ENCODE data around the gene TMEM200B.
"Not testable (repeated sequence)": the region's sequence is repeated elsewhere in the genome, so short reads cannot be mapped to it uniquely, and the experiment has no call there.

The TMEM200B gene

DNA sequence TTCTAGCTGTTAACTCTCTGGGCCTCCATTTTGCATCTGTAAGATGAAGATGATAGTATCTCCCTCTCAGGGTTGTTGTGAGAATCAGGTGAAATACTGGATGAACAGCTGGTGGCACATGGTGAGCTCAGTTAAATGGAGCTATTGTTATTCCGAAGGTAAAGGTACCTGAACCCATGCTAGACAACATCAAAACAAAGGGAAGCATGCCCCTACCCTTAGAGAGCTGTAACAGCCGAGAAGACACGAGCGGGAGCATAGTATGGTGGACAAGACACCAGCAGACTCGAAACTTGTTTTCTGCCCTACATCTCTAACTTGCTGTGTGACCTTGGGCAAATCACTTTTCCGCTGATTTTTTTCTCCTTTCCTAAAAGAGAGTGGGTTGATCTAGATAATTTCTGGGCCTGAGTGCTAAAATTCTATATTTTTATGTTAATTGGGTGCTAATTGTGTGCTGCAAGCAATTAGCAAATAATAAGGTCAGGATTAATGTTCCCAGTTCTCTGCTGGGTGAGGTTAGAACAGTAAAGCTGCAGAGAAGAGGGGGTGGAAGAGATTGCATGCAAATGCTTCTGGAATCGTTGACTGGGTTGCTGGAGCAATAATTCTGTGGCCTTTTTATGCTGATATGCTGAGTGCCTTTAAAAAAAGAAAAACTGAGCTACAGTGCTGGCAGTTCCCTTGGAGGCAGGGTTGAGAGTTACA, 10.8 kb downstream of the TMEM200B start:
- no peak for DNase-seq (ENCODE audit: low read depth in 1 of 2, low spot score in 1 of 2)

DNA sequence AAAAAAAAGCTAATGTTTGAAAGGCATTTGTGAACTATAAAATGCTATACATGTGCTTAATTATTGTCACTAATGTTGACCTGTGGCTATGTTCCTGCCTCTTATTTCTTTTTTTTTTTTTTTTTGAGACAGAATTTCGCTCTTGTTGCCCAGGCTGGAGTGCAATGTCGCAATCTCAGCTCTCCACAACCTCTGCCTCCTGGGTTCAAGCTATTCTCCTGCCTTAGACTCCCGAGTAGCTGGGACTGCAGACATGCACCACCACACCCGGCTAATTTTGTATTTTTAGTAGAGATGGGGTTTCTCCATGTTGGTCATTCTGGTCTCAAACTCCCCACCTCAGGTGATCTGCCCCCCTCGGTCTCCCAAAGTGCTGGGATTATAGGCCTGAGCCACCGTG, 15.7 kb downstream of the TMEM200B start:
- DNase-seq (ENCODE audit: low read depth in 1 of 2, low spot score in 1 of 2): not testable (repeated sequence)

DNA sequence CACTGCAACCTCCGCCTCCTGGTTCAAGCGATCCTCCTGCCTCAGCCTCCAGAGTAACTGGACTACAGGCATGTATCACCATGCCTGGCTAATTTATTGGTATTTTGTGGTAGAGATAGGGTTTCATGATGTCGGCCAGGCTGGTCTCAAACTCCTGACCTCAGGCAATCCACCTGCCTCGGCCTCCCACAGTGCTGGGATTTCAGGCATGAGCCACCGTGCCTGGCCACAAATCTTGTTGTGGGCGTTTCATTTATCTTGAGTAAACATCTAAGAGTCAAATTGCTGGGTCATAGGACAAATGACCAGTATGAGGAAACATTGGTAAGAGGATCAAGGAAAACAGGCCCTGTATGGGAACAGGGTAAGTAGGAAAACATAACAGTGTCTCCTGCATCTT, 17.9 kb downstream of the TMEM200B start:
- no peak for DNase-seq (ENCODE audit: low read depth in 1 of 2, low spot score in 1 of 2)

DNA sequence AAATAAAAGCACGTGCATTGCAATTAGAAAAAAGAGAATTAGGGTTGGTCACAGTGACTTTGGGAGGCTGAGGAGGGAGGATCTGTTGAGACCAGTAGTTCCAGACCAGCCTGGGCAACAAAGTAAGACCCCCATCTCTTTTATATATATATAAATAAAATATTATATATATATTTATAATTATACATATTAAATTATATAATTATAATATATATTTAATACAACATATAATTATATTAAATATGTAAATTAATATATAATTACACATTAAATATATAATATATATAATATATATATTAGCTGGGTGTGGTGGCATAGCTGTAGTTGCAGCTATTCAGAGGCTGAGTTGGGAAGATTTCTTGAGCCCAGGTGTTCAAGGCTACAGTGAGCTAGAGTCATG, 23.2 kb downstream of the TMEM200B start:
- no peak for DNase-seq (ENCODE audit: low read depth in 1 of 2, low spot score in 1 of 2)

DNA sequence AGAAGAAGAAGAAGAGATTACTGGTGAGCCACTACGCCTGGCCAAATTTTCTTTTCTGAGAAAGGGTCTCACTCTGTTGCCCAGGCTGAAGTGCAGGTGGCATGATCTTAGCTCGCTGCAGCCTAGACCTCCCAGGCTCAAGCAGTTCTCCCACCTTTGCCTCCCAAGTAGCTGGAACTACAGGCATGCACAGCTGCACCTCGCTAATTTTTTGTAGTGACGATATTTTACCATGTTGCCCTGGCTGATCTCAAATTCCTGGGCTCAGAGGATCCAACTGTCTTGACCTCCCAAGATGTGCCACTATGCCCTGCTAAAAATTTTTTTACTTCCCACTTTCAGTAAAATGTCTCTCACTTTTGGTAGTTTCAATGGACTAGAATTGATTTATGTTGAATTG, 24.4 kb downstream of the TMEM200B start:
- no peak for DNase-seq (ENCODE audit: low read depth in 1 of 2, low spot score in 1 of 2)

DNA sequence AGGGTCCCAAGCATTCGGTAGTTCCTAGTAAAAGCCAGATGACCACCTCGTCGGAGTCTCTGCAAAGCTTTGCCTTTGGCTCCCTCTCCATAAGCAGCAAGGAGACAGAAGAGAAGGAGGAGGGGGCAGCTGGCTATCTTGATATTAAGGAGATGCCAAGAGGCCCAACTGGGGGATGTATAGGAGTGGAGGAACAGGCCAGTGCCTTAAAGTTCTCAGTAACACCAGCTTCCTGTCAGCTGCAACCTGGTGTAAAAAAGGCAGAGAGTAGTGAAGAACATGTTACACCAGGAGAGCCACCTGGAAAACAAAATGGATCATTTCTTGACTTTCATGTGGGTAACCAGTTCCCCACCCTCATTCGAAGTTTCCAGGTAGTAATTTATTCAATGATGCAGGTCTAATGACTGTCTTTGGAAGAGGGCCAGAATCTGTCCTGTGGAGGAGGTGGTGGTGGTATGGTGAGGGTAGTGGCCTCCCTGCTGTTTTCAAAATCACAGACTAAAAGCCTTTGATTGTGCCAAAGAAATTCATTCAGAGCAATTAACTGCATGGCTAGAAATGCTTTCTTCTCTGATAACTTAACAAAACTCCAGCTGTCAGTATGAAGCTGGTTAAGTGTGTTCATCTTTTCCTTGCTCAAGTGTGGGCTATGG, 27.3 kb downstream of the TMEM200B start:
- no peak for DNase-seq (ENCODE audit: low read depth in 1 of 2, low spot score in 1 of 2)

DNA sequence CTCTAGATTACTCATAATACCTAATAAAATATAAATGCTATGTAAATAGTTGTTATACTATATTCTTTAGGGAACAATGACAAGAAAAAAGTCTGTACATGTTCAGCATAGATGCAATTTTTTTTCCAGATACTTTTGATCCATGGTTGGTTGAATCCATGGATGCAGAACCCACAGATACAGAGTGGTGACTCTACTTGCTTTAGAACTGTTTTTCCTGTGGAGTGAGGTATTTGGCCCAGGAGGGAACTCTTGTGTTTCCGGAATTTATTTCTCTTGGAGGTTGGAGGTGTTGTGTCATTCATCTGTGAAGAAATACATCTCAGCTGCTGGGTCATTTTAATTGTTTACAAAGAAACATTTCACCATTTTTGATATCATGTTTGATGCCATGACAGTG, 28.7 kb downstream of the TMEM200B start:
- no peak for DNase-seq (ENCODE audit: low read depth in 1 of 2, low spot score in 1 of 2)

DNA sequence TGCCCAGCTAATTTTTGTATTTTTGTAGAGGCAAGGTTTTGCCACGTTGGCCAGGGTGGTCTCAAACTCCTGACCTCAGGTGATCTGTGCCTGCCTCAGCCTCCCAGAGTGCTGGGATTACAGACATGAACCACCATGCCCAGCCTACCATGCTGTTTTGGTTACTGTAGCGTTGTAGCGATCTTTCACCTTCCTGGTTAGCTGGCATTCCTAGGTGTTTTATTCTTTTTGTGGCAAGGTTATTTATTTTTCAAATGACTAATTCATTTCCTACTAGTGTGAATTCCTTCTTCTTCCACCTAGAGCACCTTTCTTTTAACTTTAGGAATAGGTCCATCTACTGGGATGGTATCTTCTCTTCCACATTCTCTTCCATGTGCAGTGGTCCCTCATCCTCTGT, 29.3 kb downstream of the TMEM200B start:
- no peak for DNase-seq (ENCODE audit: low read depth in 1 of 2, low spot score in 1 of 2)

DNA sequence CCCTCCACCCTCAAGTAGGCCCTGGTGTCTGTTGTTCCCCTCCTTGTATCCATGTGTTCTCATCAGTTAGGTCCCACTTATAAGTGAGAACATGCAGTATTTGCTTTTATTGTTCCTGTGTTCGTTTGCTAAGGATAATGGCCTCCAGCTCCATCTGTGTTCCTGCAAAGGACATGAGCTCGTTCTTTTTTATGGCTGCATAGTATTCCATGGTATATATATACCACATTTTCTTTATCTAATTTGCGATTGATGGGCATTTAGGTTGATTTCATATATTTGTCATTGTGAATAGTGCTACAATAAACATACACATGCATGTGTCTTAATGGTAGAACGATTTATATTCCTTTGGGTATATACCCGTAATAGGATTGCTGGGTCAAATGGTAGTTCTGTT, 31.0 kb downstream of the TMEM200B start:
- DNase-seq (ENCODE audit: low read depth in 1 of 2, low spot score in 1 of 2): not testable (repeated sequence)

DNA sequence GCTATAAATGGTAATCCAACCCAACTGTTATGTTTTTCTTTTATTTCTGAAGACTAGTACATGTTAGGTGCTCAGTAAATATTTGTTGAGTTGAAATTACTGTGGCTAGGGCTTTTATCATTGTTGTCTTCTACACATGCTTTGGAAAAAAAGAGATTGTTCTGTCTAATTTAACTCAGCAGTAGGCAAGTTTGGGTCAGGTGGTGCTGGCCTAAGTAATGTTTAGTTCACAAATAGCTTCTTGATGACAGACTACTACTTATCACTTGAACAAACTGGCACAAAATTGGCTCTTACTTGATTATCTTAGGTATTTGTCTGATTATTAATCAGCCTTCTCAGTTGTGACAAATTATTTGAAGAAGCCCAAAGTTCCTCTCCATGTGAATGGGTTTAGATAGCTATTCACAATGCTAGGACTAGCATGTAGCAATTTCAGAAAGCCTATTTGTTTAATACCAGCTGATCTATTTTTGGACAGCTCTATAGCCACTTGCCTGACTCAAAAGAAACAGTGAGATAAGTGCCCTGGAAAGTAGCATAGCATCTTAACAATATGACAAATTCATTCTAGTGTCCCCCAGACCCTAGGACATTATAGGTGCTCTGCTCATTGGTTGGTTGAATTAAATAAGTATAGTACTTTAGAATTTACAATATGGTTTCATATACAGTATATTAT, 32.6 kb downstream of the TMEM200B start:
- DNase-seq (ENCODE audit: low read depth in 1 of 2, low spot score in 1 of 2): no peak

DNA sequence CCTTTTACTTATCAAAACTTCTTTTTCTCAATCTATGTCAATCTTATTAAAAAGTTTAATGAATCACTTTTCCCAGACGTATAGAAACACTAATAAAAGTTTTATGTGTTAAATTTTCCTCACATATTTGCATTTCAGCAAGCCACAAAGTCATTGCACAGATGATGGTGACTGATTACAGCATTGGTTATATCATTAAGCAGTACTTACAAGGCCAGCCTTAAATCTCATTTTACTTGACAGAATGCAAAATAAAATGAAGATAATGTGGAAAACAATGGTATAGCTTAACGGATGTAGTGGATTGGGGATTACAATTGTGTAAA, 39.5 kb downstream of the TMEM200B start:
- DNase-seq (ENCODE audit: low read depth in 1 of 2, low spot score in 1 of 2): no peak

DNA sequence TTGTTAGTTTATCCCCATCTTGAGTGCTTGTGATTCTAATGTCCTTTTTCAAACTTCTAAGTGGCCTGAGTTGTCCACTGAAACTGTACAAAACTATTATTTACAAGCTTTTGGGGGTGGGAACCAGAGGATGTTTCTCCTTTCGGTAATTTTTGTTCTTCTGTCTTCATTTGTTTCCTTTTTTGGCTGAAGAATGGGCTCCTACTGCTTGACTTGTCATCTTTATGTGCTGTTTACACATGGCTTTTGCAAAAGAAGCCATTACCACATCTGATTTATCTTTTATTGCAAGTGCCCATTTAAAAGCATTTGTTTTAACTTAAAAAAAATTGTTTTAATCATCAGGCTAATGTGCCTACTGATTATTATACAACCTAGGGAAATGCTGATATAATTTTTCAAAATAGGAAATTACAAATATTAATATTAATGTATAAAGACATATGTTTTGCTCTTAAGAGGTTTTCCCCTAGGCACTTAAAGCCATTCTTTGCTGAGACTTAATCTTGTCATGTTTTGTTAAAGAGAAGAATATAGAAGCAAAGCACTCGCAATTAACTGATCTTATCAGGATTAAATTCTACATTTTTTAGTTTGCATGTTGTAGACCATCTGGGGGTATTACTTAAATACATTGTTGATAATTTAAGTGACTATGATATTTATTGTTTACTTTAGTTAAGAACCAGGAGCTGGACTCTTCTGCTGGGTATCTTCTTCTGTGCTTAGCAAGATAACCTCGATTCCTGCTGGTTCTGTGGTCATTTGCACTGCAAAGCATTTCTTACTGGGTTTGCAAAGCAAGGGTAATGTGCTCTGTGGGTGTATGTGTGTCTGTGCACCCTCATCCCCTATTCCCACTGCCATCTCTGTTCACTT, 40.1 kb downstream of the TMEM200B start:
- DNase-seq (ENCODE audit: low read depth in 1 of 2, low spot score in 1 of 2): no peak

DNA sequence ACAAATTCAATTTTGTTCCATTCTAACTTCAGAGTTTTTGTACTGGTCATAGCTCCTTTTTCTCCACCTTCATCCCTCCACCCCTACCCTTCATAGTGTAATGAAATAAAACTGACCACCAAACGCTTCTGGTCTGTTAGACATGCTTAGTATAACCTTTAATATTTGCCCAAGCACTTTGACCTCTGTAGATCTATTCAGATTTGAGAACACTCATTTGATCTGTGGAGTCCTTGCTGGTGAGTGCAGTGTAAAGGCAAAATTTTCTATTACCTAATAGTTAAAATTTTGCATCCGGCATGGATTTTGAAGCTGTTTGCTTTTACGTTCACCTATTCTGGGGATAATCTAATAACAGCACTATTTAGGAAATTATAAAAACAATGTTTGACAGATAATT, 41.2 kb downstream of the TMEM200B start:
- no peak for DNase-seq (ENCODE audit: low read depth in 1 of 2, low spot score in 1 of 2)

DNA sequence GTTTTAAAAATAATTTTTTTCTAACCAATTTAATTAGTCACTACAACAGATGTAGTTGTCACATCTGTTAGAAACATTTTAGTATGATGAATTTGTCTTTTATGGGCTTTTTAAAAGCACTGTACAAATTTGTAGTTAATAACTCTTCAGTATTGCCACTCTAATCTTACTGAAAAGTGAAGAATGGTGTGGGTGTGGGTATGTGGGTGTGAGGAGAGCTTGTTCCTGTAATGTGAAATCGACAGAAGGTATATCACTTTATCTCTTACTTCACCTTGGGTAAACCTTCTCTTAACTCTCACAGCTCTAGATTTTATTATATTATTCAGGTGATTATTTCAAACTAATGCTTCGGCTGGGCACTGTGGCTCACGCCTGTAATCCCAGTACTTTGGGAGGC, 42.5 kb downstream of the TMEM200B start:
- DNase-seq (ENCODE audit: low read depth in 1 of 2, low spot score in 1 of 2): no peak

DNA sequence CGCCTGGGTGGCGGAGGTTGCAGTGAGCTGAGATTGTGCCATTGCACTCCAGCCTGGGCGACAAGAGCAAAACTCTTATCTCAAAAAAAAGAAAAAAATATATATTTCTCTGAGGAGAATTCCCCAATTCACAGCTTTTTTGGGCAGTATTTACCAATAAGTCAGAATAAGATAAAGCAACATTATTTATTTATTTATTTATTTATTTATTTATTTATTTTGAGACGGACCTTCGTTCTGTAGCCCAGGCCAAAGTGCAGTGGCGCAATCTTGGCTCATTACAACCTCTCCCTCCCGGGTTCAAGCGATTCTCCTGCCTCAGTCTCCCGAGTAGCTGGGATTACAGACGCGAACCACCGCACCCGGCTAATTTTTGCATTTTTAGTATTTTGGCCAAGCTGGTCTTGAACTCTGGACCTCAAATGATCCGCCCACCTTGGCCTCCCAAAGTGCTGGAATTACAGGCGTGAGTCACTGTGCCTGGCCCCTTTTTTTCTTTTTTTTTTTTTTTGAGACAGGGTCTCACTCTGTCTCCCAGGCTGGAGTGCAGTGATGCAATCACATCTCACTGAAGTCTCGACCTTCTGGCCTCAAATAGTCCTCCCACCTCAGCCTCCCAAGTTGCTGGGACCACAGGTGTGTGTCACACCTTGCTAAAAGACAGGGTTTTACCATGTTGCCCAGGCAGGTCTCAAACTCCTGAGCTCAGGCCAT, 43.6 kb downstream of the TMEM200B start:
- DNase-seq (ENCODE audit: low read depth in 1 of 2, low spot score in 1 of 2): not testable (repeated sequence)

DNA sequence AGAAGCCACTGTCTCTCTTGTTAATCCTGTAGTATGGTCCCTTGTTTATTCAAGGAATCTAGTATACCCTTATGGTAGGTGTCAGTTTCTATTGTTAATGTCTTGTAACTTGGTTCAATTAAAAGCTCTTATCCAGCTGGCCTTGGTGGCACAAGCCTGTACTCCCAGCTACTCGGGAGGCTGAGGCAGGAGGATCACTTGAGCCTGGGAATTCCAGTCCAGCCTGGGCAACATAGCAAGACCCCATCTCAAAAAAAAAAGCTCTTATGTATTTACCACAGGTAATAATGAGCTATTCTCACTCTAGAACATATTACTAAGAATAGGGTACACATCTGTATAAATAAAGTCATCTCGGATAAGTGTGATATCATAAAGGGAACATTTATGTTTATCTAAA, 46.5 kb downstream of the TMEM200B start:
- no peak for DNase-seq (ENCODE audit: low read depth in 1 of 2, low spot score in 1 of 2)

Measured in activated CD4-positive, alpha-beta T cell treated with anti-CD3 and anti-CD28 coated beads, Interleukin-2, amount 50 U/mL, for 24 hours (primary cell).